Measurements from ENCODE around the gene OTOP1.
"Not testable (repeated sequence)": the region's sequence is repeated elsewhere in the genome, so short reads cannot be mapped to it uniquely, and the experiment has no call there.

OTOP1 gene

DNA sequence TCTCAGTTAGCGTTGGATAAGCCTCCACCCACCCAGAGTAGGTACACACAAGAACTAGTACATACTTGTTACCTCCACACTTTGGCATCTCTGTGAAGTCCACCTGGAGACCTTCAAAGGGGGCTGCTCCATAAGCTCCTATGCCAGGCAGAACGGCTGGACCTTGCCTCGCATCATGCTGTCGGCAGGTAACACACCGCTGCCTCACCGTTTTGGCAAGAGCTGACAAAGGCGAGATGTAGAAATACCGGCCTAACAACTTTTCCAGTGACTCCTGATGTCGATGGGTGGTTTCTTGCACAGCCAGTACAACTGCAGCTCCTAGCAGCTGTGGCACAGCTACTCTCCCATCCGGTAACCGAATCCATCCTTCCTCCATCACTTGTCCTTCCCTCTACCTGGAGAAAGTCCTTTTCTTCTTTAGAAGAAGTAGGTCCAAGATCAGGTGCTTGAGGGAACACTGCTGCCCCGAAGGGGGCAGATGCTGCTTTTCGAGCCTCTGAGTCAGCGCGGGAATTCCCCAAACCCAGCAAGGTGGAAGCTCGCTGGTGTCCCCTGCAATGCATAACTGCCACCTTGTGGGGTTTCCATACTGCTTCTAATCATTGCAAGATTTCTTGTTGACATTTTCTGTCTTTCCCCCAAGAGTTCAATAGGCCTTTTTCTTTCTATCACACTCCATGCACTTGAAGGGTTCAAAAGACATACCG, 65.6 kb downstream of the OTOP1 start:
- DNase-seq, result peak; percentile 6 to 31

DNA sequence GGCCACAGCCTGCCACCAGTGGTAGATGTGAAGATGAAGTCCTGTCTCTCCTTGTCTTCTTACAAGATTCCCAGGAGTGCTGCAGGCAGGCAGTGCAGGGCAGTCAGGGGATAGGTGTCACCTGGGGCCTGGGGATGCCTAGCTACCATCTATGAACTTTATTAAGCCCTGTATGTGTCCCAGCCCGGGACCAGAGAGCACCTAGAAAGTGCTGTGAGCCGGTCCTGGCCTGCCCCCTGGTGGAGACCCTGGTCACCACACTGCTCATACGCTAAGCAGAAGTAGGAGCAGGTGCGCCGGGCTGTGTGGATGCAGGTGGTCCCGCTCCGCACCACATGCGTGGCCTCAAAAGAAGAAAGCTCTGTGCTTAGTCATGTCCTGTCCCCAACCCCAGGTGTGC, 81.1 kb downstream of the OTOP1 start:
- DNase-seq, result peak in 1 of 2 experiments; percentile 22

DNA sequence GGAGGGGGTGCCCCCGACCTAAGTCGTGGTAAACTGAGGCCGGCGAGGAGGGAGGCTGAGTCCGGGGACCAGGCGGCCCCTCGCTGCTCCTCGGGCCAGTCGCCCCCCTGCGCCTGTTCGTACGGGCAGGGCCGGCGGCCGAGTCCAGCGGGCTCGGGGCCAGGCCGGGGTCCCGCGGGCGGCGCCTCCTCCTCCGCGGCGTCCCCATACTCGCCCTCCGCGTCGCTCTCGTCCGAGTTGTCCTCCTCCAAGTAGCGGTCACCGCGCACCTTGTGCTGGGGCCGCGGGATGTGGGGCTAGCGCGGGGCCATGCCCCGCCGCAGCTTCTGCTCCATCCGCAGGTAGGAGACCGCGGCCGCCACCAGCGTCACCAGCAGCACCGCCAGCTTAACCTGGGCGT, 83.4 kb downstream of the OTOP1 start:
- not testable (repeated sequence) for DNase-seq

DNA sequence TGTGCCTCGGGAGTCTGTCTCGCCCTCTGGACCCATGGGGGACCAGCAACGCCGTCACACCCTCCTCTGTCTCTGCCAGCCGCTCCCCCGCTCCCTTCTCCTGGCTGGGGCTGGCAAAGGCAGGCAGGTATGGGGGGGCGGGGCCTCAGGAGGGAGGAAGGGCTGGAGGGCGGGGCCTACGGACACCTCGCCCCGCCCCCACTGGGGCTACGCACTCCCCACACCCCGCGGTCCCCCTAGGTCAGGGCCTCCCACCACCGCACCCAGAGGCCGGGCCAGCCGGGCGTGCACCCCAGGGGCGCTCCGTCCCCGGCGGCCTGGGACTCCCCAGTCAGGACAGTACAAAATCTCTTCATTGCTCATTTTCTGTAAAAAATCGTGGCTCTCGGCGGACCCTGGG, 84.0 kb downstream of the OTOP1 start:
- DNase-seq, result peak in 1 of 2 experiments; percentile 2

DNA sequence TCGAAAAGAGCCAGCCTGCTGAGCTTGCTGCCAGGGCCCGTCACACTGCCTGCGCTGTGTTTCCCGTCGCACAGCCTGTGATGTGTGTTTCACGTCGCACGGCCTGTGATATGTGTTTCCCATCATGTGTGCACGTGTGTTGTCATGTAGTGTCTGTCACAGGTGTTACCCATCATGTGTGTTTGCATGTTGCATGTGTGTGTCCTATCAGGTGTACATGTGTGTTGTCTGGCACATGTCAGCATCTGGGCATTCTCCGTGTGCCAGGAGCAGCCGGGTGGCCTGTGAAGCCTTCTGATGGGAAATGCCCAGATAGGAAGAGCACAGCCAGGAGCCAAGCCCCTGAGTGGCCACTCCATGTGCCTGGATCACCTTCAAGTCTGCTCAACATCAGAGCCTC, 85.5 kb downstream of the OTOP1 start:
- DNase-seq, result not testable (repeated sequence)

Measured in stimulated activated CD4-positive, alpha-beta T cell treated with anti-CD3 and anti-CD28 coated beads, Interleukin-4, amount 100 ng/mL, for 4 hours (primary cell).